HEK293T (cell line): ENCODE data around the gene PCED1B.
"Not testable (repeated sequence)": the region's sequence is repeated elsewhere in the genome, so short reads cannot be mapped to it uniquely, and the experiment has no call there.

Source experiments
- CTCF ChIA-PET: fragments of 350-600 bp; formaldehyde crosslinking; extraction: SDS; loops from one replicate; lab custom pipeline; 2021; ENCODE audit warnings: antibody characterized with exemption, inconsistent platforms; lab: Yijun Ruan, JAX
- POLR2A ChIA-PET: fragments of 350-600 bp; formaldehyde crosslinking; extraction: SDS; loops from one replicate; lab custom pipeline; 2020; ENCODE audit warnings: antibody characterized with exemption, inconsistent platforms; lab: Yijun Ruan, JAX
- DNase-seq: peaks from one replicate; pipeline ENCODE4 v3.0.0; 2012; ENCODE audit warnings: mixed read lengths; ENCODE audit errors: extremely low spot score
- ARNT ChIP-seq: fragments of 450-650 bp; IDR thresholded peaks from 2 replicates; pipeline ENCODE4 v1.6.1; 2017; ENCODE audit warnings: mild to moderate bottlenecking
- BHLHE40 ChIP-seq: fragments of 450-650 bp; IDR thresholded peaks from 2 replicates; pipeline ENCODE4 v1.6.1; 2016; ENCODE audit warnings: mild to moderate bottlenecking, moderate library complexity, borderline replicate concordance
- CTBP1 ChIP-seq: fragments of 450-650 bp; IDR thresholded peaks from 2 replicates; pipeline ENCODE4 v1.6.1; 2016; ENCODE audit warnings: borderline replicate concordance
- ELF4 ChIP-seq: fragments of 450-650 bp; IDR thresholded peaks from 2 replicates; pipeline ENCODE4 v1.6.1; 2017; ENCODE audit warnings: antibody characterized with exemption
- FOXA1 ChIP-seq: fragments of 450-650 bp; IDR thresholded peaks from 2 replicates; pipeline ENCODE4 v1.6.1; 2016; ENCODE audit warnings: mild to moderate bottlenecking
- FOXK2 ChIP-seq: fragments of 450-650 bp; IDR thresholded peaks from 2 replicates; pipeline ENCODE4 v1.6.1; 2016; ENCODE audit warnings: mild to moderate bottlenecking
- FOXM1 ChIP-seq: fragments of 450-650 bp; IDR thresholded peaks from 2 replicates; pipeline ENCODE4 v1.6.1; 2017; ENCODE audit warnings: mild to moderate bottlenecking, borderline replicate concordance
- HDGF ChIP-seq: fragments of 450-650 bp; IDR thresholded peaks from 2 replicates; pipeline ENCODE4 v1.6.1; 2017; ENCODE audit warnings: antibody characterized with exemption, borderline replicate concordance
- L3MBTL2 ChIP-seq: fragments of 450-650 bp; conservative IDR thresholded peaks from 2 replicates; pipeline ENCODE4 v1.6.1; 2016; ENCODE audit warnings: mild to moderate bottlenecking
- LEF1 ChIP-seq: fragments of 450-650 bp; IDR thresholded peaks from 2 replicates; pipeline ENCODE4 v1.6.1; 2017; ENCODE audit warnings: mild to moderate bottlenecking, borderline replicate concordance
- NFRKB ChIP-seq: fragments of 450-650 bp; IDR thresholded peaks from 2 replicates; pipeline ENCODE4 v1.6.1; 2016; ENCODE audit warnings: mild to moderate bottlenecking, moderate library complexity
- SP1 ChIP-seq: fragments of 450-650 bp; IDR thresholded peaks from 2 replicates; pipeline ENCODE4 v1.6.1; 2017
- SUZ12 ChIP-seq: fragments of 450-650 bp; IDR thresholded peaks from 2 replicates; pipeline ENCODE4 v1.6.1; 2016; ENCODE audit warnings: mild to moderate bottlenecking
- TARDBP ChIP-seq: fragments of 450-650 bp; IDR thresholded peaks from 2 replicates; pipeline ENCODE4 v1.6.1; 2016
- ZNF384 ChIP-seq: fragments of 450-650 bp; IDR thresholded peaks from 2 replicates; pipeline ENCODE4 v1.6.1; 2016
- TF ChIP-seq, protein P1 (sequence below): fragments of 450-650 bp; IDR thresholded peaks from 2 replicates; pipeline ENCODE4 v1.6.1; 2016

Gene PCED1B

DNA sequence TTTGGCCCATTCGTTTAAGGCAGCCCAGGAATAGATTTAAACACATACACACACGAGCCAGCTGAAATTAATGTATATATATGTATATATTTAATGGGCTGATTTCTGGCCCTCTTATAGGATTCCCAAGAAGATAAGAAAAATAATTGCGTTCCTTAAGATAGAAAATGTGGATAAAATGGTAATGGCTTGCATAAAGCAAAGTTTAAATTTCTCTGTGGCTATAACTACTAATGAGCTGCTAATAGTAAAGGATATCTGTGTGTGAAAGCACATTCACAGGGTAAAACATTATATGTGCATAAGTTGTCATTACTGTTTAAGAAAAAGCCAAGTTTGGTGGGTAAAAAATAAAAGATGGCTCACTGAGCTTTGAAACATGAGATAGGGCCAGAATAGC is 134.0 kb downstream of the PCED1B start:
- ChIA-PET CTCF (no interaction called here), POLR2A (no interaction called here)
- no peak for DNase-seq
- TF ChIP-seq TARDBP: no peak
- TF ChIP-seq FOXM1: no peak
- no peak for TF ChIP-seq LEF1
- TF ChIP-seq SUZ12: no peak
- TF ChIP-seq FOXA1: no peak
- no peak for TF ChIP-seq HDGF
- no peak for TF ChIP-seq SP1
- TF ChIP-seq FOXK2: no peak
- no peak for TF ChIP-seq BHLHE40
- TF ChIP-seq ARNT: no peak
- TF ChIP-seq L3MBTL2: no peak
- no peak for TF ChIP-seq ELF4
- no peak for TF ChIP-seq ZNF384
- TF ChIP-seq NFRKB: no peak

DNA sequence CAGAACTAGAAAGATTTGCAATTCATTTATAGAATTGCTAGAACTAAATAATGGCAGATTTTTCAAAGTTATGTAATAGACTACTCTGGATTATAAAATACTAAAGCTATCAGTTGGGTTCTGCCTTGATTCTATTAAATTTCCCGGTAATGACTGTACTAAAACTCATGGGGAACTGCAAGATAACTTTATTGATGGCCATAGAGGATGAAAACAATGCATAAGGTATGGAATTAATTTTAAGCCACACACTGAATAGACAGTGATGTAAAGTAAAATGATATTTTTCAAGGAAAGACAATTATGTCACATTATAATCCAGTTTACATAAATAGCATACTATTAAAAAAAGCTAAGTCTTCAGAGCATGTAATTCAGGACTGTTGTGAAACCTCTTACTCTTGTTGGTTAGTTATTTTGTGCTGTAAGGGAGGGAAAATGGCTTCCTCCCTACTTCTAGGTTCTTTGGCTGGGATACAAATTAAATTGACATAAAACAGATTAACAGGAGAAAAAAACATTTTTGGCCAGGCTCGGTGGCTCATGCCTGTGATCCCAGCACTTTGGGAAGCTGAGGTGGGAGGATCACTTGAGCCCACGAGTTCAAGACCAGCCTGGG is 134.7 kb downstream of the PCED1B start:
- CTCF ChIA-PET: no interaction called here

DNA sequence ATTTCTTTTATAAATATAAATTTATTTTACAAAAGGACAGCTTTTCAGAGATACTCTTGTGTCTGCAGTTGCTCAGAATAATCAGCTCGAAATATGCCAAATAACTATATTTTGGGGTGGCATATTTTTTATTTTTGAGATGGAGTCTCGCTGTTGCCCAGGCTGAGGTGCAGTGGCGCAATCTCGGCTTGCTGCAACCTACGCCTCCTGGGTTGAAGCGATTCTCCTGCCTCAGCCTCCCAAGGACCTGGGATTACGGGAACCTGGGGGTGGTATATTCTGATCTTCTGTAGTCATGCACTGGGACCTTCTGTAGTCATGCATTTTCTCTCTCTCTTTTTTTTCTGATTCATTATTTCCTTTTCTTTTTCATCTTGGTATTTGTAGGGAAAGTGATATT is 135.3 kb downstream of the PCED1B start:
- ChIA-PET CTCF (no interaction called here), POLR2A (no interaction called here)
- TF ChIP-seq HDGF (no peak), ZNF384 (no peak), FOXK2 (no peak), ARNT (no peak), ELF4 (no peak), L3MBTL2 (no peak), LEF1 (no peak), SP1 (no peak), NFRKB (no peak), FOXA1 (no peak), FOXM1 (no peak)
- no peak for DNase-seq

More for the DNA sequence above, 134.7 kb downstream of the PCED1B start:
- no peak for DNase-seq
- POLR2A ChIA-PET: no interaction called here
- TF ChIP-seq LEF1 (no peak), ARNT (no peak), L3MBTL2 (no peak), HDGF (no peak), SUZ12 (no peak), CTBP1 (no peak), FOXM1 (no peak), ZNF384 (no peak), FOXK2 (no peak), FOXA1 (no peak), SP1 (no peak), TARDBP (no peak), BHLHE40 (no peak), ELF4 (no peak)

DNA sequence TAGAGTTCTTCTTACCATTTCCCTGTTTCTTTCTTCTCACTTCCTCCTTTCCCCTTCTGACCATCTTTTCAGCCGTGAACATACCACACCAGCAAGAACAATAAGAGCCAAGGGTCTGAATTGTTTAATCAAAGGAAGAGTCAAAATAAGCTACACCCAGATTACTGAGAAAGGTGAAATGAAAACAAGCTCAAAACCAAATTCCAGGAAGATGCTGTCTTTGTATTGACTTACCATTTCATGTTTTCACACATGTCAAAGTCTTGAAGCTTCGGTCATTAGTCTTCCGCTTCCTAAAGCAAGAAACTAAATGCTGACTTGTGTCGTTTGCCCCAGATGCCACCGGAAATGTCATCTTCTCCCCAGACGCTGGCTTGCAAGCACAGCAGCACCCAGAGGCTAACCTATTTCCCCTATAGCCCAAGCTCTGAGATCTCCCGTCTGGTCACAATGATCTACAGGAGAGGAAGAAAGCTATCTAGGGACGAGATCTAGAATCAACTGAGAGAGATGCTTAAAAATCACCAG is 136.8 kb downstream of the PCED1B start:
- CTCF ChIA-PET: no interaction called here
- TF ChIP-seq ARNT: no peak
- no peak for TF ChIP-seq CTBP1
- TF ChIP-seq, protein P1, sequence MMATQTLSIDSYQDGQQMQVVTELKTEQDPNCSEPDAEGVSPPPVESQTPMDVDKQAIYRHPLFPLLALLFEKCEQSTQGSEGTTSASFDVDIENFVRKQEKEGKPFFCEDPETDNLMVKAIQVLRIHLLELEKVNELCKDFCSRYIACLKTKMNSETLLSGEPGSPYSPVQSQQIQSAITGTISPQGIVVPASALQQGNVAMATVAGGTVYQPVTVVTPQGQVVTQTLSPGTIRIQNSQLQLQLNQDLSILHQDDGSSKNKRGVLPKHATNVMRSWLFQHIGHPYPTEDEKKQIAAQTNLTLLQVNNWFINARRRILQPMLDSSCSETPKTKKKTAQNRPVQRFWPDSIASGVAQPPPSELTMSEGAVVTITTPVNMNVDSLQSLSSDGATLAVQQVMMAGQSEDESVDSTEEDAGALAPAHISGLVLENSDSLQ: no peak
- TF ChIP-seq FOXA1: no peak
- no peak for TF ChIP-seq FOXK2
- no peak for TF ChIP-seq LEF1
- no peak for TF ChIP-seq TARDBP
- no peak for TF ChIP-seq BHLHE40
- TF ChIP-seq NFRKB: no peak
- no peak for TF ChIP-seq HDGF
- TF ChIP-seq L3MBTL2: no peak
- TF ChIP-seq SUZ12: no peak
- no peak for TF ChIP-seq ELF4
- TF ChIP-seq ZNF384: no peak
- TF ChIP-seq FOXM1: no peak
- TF ChIP-seq SP1: no peak
- POLR2A ChIA-PET: no interaction called here
- DNase-seq: no peak

DNA sequence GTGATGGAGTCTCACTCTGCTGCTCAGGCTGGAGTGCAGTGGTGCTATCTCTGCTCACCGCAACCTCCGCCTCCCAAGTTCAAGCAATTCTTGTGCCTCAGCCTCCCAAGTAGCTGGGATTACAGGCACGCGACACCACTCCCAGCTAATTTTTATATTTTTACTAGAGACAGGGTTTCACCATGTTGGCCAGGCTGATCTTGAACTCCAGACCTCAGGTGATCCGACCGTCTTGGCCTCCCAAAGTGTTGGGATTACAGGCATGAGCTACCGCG is 138.1 kb downstream of the PCED1B start:
- CTCF ChIA-PET, POLR2A ChIA-PET, DNase-seq: not testable (repeated sequence)

DNA sequence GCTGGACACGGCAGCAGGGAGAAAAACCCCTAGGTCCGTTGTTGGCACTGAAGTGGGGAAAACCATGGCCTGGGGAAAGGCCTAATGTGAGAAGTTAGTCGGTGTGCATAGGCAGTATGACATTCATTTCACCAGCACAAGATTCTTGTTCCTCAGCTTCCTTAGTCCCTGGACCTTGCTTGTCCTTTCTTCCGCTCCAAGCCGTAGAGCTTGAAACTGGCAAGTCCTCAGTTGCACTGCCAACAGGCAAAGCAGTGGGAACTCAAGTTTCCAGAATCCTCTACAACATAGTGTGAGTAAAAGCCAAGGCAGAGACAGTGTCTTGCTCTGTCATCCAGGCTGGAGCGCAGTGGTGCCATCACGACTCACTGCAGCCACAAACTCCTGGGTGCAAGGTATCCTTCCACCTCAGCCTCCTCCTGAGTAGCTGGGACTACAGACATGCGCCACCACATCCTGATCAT is 138.8 kb downstream of the PCED1B start:
- CTCF ChIA-PET: no interaction called here
- POLR2A ChIA-PET: no interaction called here
- no peak for DNase-seq
- TF ChIP-seq SUZ12: no peak
- TF ChIP-seq SP1: no peak
- TF ChIP-seq BHLHE40: no peak

DNA sequence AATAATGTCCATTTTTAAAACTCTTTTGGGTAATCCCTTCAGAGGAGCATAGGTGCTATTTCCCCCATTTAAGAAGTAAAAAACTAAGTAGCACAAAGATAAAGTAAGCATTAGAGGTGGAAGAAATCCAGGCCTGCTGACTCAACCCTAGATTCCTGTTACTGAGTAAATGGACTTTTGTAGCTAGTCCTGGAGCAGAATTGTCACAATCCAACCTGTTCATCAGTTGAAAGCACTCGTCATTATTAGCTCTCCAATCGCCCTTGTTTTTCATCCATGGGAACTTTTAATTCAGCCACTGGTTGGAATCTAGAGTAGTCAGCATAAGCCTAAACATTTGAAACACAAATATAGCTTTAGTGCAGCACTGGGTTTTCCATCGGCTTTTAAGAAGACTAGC is 139.8 kb downstream of the PCED1B start:
- TF ChIP-seq ARNT (no peak), TARDBP (no peak)
- ChIA-PET CTCF (no interaction called here), POLR2A (no interaction called here)
- DNase-seq: no peak
